HG03469 (cell line): ENCODE results near the gene DHX30.
"Not testable (repeated sequence)": the region's sequence is repeated elsewhere in the genome, so short reads cannot be mapped to it uniquely, and the experiment has no call there.

Experiments
- ATAC-seq: cut with Tn5 transposase; IDR thresholded peaks from one replicate; pipeline ENCODE4 v1.9.1; 2021; ENCODE audit warnings: mild to moderate bottlenecking, moderate library complexity, moderate number of reproducible peaks; ENCODE audit not compliant: unreplicated experiment

The DHX30 gene

DNA sequence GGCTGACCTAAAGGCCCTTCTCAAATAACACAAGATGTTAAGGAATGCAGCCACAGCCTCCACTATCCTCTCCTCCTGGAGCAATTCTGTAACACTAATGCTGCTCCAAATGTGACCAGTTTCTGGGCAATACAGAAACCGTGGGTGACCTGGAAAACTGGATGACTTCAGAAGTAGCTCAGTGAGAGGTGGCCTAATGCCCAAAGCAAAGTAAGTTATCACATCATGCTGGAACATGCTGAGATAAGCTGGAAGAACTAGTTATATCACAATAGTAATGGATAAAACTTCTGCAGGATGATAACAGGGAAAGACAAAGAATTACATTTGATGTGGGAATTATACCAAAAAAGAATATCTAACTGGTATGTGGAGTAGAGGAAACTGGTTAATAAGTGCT, 72.0 kb downstream of the DHX30 start:
- ATAC-seq, result no peak

DNA sequence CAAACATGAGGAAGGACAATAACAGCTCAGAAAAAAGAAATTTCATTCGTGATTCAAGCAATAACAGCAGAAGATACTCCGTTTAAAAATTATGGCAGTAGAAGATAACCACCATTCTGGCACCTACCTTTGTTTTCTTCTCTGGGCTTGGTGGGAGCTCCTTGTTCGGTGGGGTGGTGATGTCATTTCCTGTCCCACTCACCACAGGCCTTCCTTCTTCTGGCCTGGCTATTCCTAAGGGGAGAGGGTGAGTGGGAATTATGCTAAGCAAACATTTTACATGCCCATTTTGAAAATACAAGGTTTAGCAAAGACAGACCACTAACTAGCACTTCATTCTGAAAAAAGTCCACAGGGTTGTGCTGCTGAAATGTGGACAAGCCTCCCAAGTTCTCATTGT, 74.4 kb downstream of the DHX30 start:
- no peak for ATAC-seq

DNA sequence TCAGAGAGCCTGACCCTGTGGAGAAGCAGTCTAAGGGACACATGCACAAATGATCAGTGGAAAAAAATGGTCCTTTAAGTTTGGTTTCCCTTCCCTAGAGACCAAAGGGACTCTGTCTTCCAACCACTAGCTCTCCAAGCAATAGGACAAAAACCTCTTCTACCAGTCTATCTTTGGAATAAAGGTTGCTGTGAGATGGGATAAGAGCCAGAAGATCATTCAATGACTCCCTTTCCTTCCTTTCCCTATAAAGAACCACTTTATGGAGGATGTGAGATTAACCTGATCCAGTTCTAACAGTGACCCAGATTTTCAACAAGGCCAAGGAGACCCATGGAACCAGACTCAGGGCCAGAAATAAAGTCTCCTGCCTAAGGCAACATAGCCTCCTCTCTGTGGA, 74.8 kb downstream of the DHX30 start:
- ATAC-seq, result no peak

DNA sequence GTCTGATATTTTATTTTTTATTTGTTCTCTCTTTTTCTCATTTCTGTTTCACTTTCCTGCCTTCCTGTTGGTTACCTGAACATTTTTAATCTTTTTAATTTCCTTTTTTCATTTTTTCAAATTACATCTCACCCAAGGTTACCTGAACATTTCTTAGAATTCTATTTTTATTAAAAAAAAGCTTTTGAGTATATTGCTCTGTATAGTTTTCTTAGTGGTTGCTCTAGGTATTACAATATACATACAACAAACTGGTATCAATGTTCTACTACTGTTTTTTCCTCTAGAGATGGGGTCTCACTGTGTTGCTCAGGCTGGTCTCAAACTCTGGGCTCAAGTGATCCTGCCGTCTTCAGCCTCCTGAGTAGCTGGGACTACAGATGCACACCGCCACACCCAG, 79.4 kb downstream of the DHX30 start:
- ATAC-seq, result no peak

DNA sequence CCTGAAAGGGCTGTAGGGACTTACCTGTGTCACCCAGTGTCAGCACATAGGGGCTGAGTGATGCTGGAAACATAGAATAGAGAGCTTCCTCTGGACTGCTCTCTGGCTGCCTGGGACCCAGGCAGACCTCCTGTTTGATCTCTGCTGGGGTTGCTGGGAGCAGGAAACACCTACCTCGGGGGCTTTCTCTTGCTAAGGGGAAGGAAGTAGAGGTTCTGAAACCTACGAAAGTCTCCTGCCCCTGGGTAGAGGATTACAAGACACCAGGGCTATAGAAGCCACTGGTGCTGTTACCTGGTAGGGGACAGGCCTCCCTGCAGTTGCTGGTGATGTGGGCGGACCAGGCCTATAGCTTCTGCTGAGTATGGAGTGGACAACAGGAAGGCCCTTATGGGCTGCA, 81.7 kb downstream of the DHX30 start:
- ATAC-seq, result no peak

DNA sequence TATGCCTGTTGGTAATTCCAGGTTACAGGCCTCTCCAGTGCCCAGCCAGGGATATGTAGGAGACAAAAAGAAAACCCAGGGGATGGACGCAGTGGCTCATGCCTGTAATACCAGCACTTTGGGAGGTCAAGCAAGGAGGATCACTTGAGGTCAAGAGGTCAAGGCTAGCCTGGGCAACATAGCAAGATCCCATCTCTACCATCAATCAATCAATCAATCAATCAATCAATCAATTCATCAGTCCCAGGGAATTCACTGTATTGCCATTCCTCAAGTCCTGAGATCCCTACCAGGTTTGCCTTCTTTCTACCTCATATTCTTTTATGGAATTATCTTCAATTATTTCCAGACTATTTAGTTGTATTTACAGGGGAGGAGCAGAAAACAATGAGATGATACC, 82.2 kb downstream of the DHX30 start:
- no peak for ATAC-seq

DNA sequence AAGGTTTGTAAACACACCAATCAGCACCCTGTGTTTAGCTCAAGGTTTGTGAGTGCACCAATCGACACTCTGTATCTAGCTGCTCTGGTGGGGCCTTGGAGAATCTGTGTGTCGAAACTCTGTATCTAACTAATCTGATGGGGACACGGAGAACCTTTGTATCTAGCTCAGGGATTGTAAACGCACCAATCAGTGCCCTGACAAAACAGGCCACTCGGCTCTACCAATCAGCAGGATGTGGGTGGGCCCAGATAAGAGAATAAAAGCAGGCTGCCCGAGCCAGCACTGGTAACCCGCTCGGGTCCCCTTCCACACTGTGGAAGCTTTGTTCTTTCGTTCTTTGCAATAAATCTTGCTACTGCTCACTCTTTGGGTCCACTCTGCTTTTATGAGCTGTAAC, 85.1 kb downstream of the DHX30 start:
- not testable (repeated sequence) for ATAC-seq

DNA sequence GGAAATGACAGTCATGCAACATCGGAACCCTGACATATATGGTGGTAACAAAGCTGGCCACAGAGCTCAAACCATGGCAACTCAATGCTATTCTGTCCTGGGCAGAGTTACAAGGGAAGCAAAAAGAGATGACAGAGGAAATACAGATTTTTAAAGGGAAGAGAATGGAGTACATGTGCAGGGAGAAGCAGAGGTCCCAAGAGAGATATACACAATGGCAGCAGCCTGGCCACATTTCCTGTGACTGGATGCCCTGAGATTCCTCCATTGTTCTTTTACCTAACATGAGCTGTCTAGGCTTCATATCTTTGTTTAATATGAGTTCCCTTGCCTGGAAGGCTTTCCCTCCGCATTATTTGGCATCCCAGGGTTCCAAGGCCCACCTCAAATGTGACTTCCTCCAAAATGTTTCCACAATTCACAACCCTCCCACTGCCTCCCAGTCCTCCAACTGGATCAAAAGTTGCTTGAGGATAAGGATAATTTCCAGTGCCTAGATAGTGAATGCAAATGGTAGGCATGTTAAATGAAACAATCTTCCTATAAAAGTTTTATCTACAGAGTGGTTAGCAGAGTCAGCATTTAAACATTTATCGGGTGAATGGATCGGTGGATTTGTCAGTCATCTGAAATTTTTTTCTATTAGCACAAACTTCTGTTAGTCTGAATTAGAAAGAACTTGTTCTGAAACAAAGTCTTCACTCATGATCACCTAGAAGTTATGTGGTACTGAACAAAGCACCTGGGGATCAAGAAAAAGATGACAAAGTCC, 86.2 kb downstream of the DHX30 start:
- no peak for ATAC-seq

DNA sequence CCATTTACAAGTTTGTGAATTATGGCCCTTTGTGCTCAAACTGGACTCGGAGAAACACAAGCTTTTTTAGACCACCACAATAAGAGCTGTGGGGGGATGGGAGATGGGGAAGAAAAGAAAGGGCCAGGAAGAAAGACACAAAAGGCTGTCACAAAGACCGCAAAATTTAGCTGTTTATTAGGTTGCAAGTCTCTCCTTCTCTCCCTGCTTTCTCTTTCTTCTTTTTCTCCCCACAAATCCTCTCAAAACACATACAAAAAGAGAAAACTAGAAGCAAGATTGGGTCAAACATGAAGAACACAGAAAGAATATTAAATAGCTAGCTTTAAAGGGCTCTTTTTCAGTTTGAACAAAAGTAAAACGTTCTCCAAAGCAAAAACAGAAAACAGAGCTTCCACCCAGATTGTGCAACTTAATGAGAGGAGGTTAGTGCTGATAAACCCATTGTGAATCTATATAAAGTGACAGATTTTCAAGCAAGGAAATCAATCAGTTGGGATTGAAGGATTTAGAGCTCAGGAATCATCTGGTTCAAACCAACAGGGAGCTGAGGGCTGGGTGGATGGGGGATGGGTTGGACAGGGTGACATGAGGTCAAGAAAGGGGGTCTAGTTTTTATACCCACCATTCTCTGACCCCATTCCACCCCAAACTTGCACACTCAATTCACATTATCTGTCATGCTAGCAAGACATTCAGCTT, 87.3 kb downstream of the DHX30 start:
- no peak for ATAC-seq

DNA sequence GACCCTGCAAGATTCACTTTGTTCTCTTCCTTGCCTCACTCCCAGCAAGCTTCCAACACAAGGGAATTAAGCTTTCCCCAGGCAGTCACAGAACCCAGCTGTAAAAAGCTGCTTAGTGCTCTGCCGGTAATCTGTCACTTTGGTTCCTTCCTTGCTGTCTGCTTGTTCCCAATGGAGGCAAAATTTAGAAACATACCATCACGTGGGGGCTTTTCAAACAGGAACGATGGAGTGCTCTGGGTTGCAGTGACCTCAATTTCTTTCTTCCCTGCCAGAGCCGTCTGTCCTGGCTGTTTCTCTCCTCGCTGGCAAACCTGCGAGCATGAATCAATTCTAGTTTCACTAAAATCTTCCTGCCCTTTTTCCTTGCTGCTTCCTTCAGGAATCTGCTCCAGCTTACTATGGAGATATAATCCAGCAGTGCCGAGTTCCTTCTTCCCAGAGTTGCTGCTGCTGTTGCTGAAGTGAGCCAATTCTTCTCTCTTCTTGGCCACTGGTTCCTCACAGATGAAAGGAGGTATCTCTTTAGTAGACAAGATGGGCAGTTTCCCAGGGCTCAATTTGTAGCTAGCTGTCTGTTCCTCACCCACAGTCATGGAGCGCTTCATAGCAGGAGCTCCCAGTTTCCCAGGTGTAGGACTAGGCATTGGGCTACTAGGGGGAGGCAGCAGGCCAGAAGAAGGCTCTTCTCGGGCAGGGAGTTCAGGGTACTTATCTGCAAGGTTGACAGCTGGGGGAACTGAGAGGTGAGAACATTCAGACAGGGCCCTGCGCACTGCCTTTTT, 88.1 kb downstream of the DHX30 start:
- no peak for ATAC-seq

DNA sequence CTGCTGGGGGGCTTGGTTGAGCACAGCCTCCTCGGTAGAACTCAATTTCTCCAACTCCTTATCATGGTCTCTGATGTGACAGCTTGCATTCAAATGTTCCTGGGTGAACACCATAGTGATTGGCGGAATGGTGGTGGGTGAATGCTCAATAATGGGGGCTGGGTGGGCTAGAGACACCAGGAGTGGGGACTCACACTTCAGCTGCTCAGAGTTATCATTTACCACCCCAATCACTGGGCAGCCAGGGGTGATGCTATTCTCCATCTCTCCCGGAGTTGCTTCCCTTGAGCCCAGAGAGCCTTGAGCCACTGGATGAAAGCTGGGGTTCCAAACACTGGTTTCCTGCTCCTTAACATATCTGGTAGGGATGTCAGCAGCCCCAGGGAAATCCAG, 88.7 kb downstream of the DHX30 start:
- ATAC-seq, result no peak

DNA sequence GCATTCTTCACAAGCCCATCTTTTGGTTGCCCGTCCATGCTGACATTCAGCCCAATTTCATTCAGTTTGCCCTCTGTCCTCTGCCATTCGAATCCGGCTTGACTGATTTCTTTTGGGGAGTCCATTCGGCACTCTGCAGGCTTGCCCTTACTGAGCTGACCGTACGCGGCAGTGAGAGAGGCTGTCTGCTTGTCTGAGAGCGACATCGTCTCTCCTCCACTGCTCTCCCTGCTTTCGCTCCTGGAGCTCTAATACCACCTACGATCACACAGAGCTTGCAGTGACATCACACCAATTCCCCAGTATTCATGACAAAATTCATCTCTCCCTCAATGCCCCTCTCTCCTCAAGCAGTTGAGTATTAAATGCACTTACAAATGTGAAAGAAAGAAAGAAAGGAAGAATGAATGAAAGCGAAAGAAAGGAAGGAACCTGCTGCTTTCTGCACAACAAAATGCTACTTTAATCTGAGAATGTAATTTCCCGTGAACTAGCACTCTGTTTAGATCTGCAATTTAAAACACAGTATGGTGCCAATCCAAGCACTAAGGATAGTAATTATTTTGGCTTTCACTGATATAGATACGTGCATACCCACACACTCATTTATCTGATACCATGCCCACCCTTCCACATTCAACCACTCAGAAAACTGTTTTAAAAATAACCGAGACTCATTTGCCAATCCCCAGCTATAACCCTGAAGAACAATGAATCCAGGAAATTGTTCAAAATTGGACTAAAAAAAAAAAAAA, 89.5 kb downstream of the DHX30 start:
- ATAC-seq, result no peak

DNA sequence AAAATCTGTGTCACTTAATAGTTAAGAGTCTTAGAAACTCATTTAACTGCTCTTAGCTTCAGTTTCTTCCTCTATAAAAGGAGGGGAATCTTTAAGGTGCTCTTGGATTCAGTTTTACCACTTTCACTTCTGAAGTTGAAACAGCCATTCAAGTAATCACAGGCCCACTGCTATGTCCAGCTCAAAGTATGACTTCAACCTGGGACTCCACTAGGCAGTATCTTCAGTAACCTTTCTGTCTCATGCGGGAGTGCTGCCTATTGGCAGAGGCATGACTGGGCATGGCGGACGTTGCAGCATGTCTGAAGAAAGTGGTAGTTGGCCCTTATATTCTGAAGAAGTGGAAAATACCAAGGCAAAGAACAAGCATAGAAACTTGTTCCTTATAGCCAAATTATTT, 92.3 kb downstream of the DHX30 start:
- ATAC-seq, result no peak

DNA sequence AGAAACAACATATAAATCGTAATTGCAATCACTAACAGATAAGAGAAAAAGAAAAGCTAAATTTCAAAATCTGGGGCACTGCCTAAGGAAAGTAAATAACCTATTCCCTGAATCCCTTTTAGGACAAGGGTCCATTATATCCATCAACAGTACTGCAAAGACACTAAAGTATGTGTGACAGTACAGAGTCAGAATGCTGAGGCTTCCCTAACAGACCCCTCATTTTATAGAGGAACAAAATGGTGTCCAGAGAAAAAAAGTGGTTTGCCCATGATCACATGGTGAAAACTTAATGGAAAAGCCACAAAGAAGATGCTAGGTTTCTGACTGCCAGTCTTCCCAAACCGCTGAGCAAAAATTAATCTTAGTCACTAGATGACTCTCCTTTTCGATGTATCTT, 93.8 kb downstream of the DHX30 start:
- no peak for ATAC-seq

DNA sequence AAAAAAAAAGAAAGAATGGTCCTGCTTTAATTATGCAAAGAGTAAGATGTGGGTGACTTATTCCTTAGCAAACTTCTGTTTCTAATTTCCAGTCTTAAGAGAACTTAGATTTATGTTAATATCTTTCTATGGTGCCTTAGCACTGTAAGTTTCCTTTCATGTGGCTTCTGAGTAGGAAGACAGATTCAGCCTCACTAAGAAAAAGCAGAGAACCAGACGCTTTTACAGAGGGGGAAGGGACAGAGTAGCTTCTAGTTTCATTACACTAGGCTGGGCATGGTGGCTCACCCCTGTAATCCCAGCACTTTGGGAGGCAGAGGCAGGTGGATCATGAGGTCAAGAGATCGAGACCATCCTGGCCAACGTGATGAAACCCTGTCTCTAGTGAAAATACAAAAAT, 95.0 kb downstream of the DHX30 start:
- no peak for ATAC-seq

DNA sequence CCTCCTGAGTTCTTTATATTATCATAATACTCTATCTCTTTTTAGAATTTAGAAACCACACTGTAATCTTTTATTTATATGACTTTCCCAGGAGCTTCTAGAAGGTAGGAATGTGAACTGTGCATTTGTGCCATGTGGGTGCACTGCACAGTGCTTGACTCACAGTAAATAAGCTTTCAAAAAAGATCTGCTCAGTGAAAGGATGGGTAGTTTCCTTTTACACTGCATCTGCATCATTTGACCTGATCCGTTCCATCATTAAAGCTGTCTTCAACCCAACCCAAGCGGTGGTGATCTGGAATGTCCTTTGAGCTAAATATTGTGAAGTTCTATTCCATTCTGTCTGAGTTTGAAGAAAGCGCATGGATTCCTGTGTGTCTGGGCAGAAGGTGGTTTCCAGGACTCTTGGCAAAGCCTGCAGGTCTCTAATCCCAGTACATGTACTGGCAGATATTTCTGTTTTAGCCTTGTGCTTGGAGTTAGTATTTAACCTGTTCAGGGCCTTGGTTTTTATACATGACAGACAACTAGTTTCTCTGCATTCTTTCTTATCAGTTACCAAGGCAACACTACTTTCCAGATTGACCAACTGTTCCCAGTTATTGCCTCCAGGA, 96.7 kb downstream of the DHX30 start:
- no peak for ATAC-seq
